Astrocyte (in vitro differentiated cells and primary cell): ENCODE measurements around the gene WWC2. TPM values are rescaled to one million over a fixed set of nuclear protein-coding genes. Genes with fewer than 3 reads are reported as not detected.

Experiments
- DNase-seq: peaks from one replicate; pipeline ENCODE4 v3.0.0-alpha.2; 2010; ENCODE audit warnings: low read depth
- FAIRE-seq: peaks from 2 replicates; lab custom pipeline; 2011; peaks lifted over from hg19 to GRCh38; lab: Jason Lieb, UNC
- H2AFZ ChIP-seq: 2 replicates; pipeline ENCODE4 v1.6.0; 2012; ENCODE audit warnings: low read depth, low read length, inconsistent platforms
- H3K27ac ChIP-seq: 2 replicates; pipeline ENCODE4 v1.5.1; 2011; ENCODE audit warnings: low read depth, low read length, inconsistent platforms
- H3K27me3 ChIP-seq: 2 replicates; pipeline ENCODE4 v1.6.0; 2011; ENCODE audit warnings: low read length, inconsistent platforms; ENCODE audit not compliant: insufficient read depth
- H3K36me3 ChIP-seq: 2 replicates; pipeline ENCODE4 v1.5.1; 2011; ENCODE audit warnings: low read length, inconsistent platforms; ENCODE audit not compliant: insufficient read depth
- H3K4me1 ChIP-seq: 2 replicates; pipeline ENCODE4 v1.5.1; 2011; ENCODE audit warnings: low read length, inconsistent platforms; ENCODE audit not compliant: insufficient read depth
- H3K4me2 ChIP-seq: 2 replicates; pipeline ENCODE4 v1.6.0; 2012; ENCODE audit warnings: low read length, inconsistent platforms
- H3K4me3 ChIP-seq: 2 replicates; pipeline ENCODE4 v1.5.1; 2011; ENCODE audit warnings: low read depth, mild to moderate bottlenecking, low read length, inconsistent platforms; ENCODE audit not compliant: insufficient read depth
- H3K79me2 ChIP-seq: 2 replicates; pipeline ENCODE4 v1.6.0; 2012; ENCODE audit warnings: mild to moderate bottlenecking, low read length, inconsistent platforms; ENCODE audit not compliant: insufficient read depth
- H3K9ac ChIP-seq: 2 replicates; pipeline ENCODE4 v1.6.0; 2012; ENCODE audit warnings: mild to moderate bottlenecking, low read length, inconsistent platforms
- H3K9me3 ChIP-seq: 2 replicates; pipeline ENCODE4 v1.5.1; 2012; ENCODE audit warnings: low read depth, mild to moderate bottlenecking, low read length, inconsistent platforms; ENCODE audit not compliant: insufficient read depth
- H4K20me1 ChIP-seq: 2 replicates; pipeline ENCODE4 v1.6.0; 2012; ENCODE audit warnings: low read length, inconsistent platforms; ENCODE audit not compliant: insufficient read depth
- H3K27ac Mint-ChIP-seq: one replicate; pipeline ENCODE4 v1.8.0; 2021; ENCODE audit warnings: mild to moderate bottlenecking, mixed read lengths; ENCODE audit not compliant: unreplicated experiment
- H3K27me3 Mint-ChIP-seq: one replicate; pipeline ENCODE4 v1.8.0; 2021; ENCODE audit warnings: low read depth, mixed read lengths; ENCODE audit not compliant: unreplicated experiment
- H3K36me3 Mint-ChIP-seq: one replicate; pipeline ENCODE4 v1.8.0; 2021; ENCODE audit warnings: low read depth, mixed read lengths; ENCODE audit not compliant: unreplicated experiment
- H3K4me1 Mint-ChIP-seq: one replicate; pipeline ENCODE4 v1.8.0; 2021; ENCODE audit warnings: low read depth, mixed read lengths; ENCODE audit not compliant: unreplicated experiment
- H3K4me3 Mint-ChIP-seq: one replicate; pipeline ENCODE4 v1.8.0; 2021; ENCODE audit warnings: mild to moderate bottlenecking, moderate library complexity, mixed read lengths; ENCODE audit not compliant: unreplicated experiment
- H3K9me3 Mint-ChIP-seq: one replicate; pipeline ENCODE4 v1.8.0; 2021; ENCODE audit warnings: mild to moderate bottlenecking, mixed read lengths; ENCODE audit not compliant: unreplicated experiment
- CTCF ChIP-seq: IDR thresholded peaks from 2 replicates; pipeline ENCODE4 v1.5.1; 2011; ENCODE audit warnings: low read depth, mild to moderate bottlenecking, inconsistent platforms, low read length, moderate library complexity; ENCODE audit not compliant: insufficient read depth
- EZH2 ChIP-seq: IDR thresholded peaks from 2 replicates; pipeline ENCODE4 v1.6.1; 2012; ENCODE audit warnings: mild to moderate bottlenecking, low read length, inconsistent platforms; ENCODE audit not compliant: insufficient read depth
- total RNA-seq: library from RNA; stranded (reverse); gene quantifications from 2 replicates; pipeline ENCODE4 v1.2.1, GENCODE V29; 2021

WWC2 gene
- total RNA-seq, 1 donor from 2014 or later = 62.6 TPM

- Histone ChIP-seq H3K9me3 (peaks cover 4% of the 10 kb centered on the region), H3K4me3 (no peak overlapping the region), H2AFZ (no peak overlapping the region), H3K9ac (no peak overlapping the region), H3K79me2 (no peaks in the 10 kb centered on the region), H3K27ac (no peak overlapping the region), H3K4me1 (no peaks in the 10 kb centered on the region), H3K4me2 (no peak overlapping the region), H3K27me3 (no peaks in the 10 kb centered on the region), H3K36me3 (no peaks in the 10 kb centered on the region), H4K20me1 (no peaks in the 10 kb centered on the region)
- Mint-ChIP-seq H3K9me3 (peaks cover 9% of the 10 kb centered on the region), H3K4me3 (no peak overlapping the region), H3K4me1 (peaks cover 3% of the 10 kb centered on the region), H3K27ac (no peak overlapping the region), H3K27me3 (peaks cover 2% of the 10 kb centered on the region), H3K36me3 (no peaks in the 10 kb centered on the region)
- TF ChIP-seq CTCF = no peak
- TF ChIP-seq EZH2 = no peak
- DNase-seq (no peak), FAIRE-seq (no peak)
Observed at GRCh38 chr4:183369073-183369472, 270.0 kb downstream of the WWC2 start.

Other genes starting within 250 kb of the WWC2 start
- 116 and 119 TPM in 2 replicates for gene DCTD, start 181.9 kb upstream of the WWC2 start, total RNA-seq
- gene CLDN22, start 221.0 kb downstream of the WWC2 start, total RNA-seq = not detected in 2 replicates
- not detected in 2 replicates for gene CLDN24, start 223.2 kb downstream of the WWC2 start, total RNA-seq